ENCODE measurements around the gene TP53I3.

GRCh38 chr2:24049485-24050021, 35.1 kb downstream of the TP53I3 start, which contains the start of gene FKBP1B:
- TF ChIP-seq TARDBP (IDR thresholded peaks at IDR 0.05) (no peak), PKNOX1 (IDR thresholded peaks at IDR 0.05) (no peak), SUZ12 (IDR thresholded peaks at IDR 0.05) (no peak), SP1 (IDR thresholded peaks at IDR 0.05) (no peak), ELF4 (IDR thresholded peaks at IDR 0.05) (no peak), FOXM1 (IDR thresholded peaks at IDR 0.05; ENCODE audit: borderline replicate concordance) (no peak), L3MBTL2 (conservative IDR thresholded peaks at IDR 0.05) (no peak), BHLHE40 (IDR thresholded peaks at IDR 0.05; ENCODE audit: borderline replicate concordance) (no peak), CTBP1 (IDR thresholded peaks at IDR 0.05; ENCODE audit: borderline replicate concordance) (no peak), FOXA1 (IDR thresholded peaks at IDR 0.05) (no peak), HDGF (IDR thresholded peaks at IDR 0.05; ENCODE audit: borderline replicate concordance) (no peak)

Measured in HEK293T (cell line).